Measurements from ENCODE around the gene MMAB.
A peak's percentile ranks its signal among the peaks of the same experiment; 100 is the strongest.
"Not testable (repeated sequence)": the region's sequence is repeated elsewhere in the genome, so short reads cannot be mapped to it uniquely, and the experiment has no call there.

MMAB gene

DNA sequence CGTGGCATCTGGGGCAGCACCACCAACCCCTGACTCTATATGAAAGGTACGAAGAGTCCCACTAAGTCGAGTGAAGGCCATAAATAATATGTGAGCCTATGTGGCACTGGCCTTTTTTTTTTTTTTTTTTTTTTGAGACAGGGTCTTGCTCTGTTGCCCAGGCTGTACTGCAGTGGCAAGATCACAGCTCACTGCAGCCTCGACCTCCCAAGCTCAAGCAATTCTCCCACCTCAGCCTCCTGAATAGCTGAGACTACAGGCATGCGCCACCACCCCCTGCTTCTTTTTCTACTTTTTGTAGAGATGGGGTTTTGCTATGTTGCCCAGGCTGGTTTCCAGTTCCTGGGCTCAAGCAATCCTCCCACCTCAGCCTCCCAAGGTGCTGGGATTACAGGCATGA is 28.8 kb upstream of the MMAB start:
- not testable (repeated sequence) for DNase-seq, ATAC-seq

DNA sequence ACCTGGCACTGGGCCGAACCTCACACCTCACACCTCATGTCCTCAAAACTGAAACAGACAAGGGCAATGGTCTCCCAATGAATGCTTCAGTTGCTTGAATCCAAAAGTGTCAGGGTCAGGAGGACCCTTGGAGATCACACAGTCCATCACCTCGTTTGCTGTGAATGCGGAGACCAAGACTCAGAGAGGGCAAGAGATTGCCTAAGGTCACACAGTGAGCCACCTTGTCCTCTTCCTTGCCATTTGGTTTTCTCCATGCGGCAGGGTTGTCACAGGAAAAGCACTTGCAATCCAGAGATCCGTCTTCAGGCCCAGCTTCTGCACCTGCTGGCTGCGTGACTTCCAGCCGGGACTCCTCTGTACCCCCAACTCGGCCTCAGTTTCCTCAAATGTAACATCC is 28.3 kb upstream of the MMAB start:
- DNase-seq (no peak), ATAC-seq (no peak)

DNA sequence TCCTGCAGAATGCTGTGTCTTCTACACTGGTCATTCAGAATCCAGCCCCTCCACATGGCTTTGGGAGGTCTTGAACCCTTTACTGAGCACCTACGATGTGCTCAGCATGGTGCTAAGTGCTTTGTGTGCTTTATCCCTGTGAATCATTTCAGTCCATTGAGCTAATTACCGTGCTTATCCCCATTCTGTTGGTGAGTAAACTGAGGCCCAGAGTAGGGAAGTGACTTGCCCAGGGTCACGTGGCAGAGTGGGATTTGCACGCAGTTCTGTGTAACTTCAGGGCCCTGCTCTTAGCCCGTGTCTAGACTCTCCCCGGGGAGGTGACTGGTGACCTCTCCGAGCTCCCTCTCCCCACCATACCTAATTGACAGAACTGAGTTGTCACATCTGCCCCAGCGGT is 27.7 kb upstream of the MMAB start:
- ATAC-seq (no peak), DNase-seq (no peak)

DNA sequence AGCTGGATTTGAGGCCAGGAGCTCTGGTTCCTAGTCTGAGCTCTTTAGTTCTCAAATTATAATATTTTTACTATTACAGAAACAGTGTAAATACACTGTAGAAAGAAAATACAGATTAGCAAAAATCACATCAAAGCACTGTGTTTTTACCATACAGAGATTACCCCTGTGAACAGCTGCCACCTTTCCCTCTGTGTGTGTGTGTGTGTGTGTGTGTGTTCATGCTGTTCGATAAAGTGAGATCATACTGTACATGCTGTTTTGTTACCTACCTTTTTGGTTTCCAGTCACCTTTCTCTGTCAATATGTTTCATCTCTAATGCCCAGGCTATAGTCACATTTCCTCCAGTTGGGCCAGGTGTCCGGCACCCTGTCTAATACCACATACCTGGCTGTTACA is 27.2 kb upstream of the MMAB start:
- DNase-seq = no peak
- no peak for ATAC-seq

DNA sequence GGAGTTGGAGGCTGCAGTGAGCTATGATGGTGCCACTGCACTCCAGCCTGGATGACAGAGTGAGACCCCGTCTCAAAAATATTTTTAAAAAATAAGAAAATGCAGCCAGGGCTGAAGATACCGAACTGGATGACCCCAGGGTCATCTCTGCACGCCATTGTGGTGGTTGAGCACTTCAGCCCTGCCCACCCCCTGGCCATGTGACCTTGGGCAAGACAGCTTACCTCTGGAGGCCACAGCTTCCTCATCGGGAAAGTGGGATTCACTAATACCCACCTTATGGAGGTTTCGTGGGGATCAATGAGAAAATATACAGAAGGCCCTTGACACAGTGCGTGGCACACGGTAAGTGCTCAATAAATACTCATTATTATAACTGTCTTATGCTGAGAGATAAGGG is 25.8 kb upstream of the MMAB start:
- DNase-seq (no peak), ATAC-seq (no peak)

DNA sequence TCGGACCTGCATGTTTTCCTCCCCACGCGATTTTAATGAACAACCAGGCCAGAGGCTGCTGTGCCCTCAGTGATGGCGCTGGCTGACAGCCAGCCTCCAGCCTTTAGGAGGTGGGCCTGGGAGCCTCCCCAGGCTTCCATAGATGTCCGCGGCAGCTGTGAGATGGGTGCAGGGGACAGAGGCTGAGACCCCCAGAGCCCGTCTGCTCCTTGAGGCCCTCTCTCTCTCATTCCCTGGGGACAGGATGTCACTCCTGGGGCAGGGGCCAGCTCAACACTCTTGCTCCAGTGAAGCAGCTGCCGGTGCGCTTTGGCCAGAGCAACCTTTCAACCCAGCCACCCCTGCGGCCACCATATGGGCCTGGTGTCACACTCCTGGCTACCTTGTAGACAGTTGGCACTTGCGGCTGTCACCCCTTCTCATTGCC is 25.1 kb upstream of the MMAB start:
- ATAC-seq = no peak
- no peak for DNase-seq

DNA sequence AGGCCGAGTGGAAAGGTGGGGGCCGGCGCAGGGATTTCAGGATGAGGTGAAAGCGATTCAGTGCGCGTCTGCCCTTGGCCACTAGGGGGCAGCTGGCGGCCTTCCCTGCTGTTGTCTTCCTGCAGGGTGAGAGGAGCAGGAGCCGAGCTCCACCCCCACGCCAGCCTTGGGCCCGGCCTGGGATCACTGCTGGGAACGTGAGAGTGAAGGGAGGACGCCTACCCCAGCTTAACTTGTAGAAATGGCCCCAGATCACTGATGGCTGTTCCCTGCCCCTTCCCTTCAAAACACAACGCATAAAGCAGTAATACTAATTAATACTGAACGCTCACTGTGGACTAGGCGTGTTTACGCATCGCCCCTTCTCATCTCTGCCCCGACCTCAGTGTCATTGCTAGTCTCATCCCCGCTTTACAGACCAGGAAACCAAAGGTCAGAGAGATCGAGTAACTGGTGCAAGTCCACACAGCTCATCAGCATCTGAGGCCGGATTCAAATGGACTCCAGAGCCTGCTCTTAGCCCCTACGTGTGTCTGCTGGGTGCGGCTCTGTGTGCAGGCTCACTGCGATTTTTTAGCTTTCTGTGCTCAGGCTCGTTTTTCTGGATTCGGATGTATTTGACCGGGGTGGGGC is 24.6 kb upstream of the MMAB start:
- ATAC-seq = peak; percentile 37

DNA sequence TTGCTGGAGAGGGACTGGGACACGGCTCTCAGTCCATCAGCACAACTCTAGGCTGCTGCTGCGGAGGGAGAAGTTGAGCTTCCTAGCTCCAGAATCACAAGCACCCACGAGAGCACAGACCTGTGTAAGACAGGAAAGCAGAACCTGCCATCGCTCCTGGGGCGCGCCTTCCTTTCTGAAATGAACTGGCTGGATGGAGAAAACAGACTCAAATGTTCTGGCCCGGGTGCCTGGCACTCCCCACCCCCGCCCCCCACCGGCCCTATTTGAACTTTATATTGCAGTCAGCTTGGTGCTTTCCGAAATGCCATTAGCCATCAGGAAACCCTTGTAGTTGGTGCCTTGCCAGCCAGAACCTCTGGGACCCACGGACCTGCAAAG is 24.1 kb upstream of the MMAB start:
- DNase-seq (no peak), ATAC-seq (no peak)

More for the DNA sequence above, 24.6 kb upstream of the MMAB start:
- DNase-seq = peak; percentile 77

DNA sequence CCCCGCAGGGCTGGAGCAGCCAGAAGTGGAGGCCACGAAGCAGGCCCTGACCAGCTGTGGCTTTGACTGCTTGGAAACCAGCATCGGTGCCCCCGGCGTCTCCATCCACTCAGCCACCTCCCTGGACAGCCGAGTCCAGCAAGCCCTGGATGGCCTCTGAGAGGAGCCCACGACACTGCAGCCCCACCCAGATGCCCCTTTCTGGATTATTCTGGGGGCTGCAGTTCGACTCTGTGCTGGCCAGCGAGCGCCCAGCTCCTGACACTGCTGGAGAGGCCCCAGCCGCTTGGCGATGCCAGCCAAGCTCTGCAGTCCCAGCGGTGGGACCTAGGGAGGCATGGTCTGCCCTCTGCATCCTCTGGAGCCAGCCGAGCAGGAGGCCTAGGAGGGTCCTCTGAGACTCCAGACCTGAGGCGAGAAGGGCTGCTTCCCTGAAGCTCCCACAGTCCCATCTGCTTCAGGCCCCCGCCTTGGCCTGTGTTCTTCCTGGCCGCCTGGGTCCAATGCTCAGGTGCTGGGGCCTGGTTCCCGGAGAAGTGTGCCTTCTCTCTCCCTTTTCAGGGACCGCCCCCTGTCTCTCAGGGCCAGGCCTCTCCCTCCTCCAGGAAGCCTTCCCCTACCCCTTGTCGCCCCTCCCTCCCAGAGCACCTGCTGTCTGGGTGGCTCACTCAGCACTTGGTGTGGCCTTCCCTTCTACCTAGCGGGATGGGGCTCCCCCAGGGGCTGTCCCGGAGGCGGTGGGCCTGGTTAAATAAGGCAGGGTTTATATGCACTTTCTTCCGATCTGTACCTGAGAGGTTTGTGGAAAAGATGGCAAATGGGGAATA is 23.3 kb upstream of the MMAB start:
- no peak for ATAC-seq

DNA sequence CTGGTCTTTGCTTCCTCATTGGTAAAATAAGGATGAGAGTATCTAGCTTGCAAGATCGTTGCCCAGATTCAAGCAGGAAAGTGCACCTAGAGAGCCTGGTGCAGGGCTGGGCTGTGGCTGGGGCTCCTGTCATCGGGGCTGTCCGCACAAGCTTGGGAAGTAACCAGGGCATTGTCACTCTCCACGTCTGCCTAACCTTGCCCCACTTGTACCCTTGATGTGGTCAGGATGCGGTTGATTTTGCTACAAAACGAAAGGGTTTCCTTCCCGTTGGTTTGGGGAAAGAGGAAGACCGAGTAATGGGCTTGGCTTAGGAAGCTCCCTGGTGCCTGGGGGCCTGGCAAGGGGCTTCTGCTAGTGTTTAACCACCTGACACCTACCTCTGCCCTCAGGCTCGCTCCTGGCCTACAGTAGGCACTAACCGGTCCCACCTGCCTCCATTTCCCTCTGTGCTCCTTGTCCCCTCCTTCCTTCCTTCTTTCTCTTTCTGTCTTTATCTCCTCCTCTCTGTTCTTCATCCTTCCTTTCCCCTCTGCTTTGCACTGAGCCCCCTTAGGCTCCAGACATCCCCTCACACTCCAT is 22.1 kb upstream of the MMAB start:
- DNase-seq (peak; percentile 66), ATAC-seq (peak; percentile 89)

More for the DNA sequence above, 23.3 kb upstream of the MMAB start:
- DNase-seq = peak; percentile 15

DNA sequence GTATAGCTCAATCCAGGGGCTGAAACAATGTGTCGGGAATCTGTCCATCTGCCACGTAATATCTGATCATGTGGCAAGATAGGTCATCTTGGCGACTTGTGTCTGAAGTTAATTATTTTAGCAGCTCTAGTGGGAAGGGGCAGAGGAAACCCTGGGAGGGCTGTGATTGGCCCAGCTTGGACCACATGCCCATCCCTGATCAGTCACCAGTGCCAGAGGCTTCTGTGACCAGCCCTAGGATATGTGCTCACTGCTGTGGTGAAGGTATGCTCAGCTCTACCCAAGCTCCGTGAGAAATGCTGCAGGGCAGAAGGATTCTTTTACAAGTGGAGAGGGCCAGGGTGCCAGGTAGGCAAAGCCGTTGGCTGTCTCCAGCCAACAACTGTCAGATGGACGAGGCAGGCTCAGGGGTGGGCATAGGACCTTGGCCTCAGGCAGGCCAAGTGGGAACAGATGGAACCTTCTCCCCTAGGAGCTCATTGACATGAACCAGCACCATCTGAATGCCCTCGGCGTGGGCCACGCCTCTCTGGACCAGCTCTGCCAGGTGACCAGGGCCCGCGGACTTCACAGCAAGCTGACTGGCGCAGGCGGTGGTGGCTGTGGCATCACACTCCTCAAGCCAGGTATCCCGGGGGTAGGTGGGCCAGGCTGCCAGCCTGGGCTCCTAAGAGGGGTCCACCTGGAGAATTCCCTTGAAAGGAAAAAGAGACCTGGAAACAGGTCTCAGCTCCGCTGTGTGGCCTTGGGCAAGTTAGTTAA is 21.4 kb upstream of the MMAB start:
- no peak for DNase-seq
- no peak for ATAC-seq

DNA sequence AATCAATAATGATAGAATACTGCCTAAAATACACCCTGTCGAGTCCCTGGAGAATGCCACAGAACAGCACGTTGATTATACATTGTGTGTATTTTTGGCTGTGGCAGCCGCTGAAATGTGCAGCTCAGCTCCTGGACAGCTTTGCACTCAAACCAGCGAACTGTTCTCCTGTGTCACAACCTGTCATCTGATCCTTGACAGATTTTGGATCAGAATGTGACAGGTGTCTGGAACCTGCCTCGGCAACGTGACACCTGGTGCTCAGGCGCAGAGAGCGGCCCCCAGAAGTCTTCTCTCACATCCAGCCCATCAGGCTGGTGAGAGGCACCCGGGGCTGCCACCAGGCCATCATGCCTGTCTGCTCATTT is 19.6 kb upstream of the MMAB start:
- DNase-seq = no peak

DNA sequence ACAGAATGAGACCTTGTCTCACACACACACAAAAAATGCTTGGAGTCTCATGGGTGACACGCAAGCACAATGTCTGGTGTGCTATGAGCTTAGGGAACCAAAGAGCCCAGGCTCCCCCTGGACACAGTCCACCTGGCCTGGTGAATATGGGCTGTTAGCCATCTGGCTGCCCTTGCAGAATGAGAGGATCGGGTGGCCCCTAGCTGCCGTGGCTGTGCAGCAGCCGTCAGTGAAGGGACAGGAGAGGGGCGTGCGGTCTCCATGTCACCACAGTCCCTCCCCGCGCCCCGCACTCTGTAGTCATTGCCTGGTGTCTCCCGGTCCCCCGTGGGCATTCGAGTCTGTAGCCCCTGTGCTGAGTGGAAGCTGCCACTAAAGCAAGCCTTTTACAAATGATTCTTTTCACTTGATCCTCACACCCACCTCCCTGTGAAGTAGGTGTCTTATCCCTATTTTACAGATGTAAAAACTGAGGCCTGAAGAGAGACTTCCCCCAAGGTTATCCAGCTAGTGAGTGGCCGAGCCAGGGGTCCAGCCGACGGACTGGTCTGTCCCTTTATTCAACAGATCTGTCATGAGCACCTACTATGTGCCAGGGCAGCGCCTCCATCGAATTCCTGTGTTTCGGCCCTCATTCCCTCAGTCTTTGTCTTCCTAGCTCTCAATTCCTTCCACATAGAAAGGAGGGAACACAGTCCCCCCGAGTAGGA is 19.0 kb upstream of the MMAB start:
- no peak for DNase-seq
- no peak for ATAC-seq

More for the DNA sequence above, 19.6 kb upstream of the MMAB start:
- no peak for ATAC-seq

DNA sequence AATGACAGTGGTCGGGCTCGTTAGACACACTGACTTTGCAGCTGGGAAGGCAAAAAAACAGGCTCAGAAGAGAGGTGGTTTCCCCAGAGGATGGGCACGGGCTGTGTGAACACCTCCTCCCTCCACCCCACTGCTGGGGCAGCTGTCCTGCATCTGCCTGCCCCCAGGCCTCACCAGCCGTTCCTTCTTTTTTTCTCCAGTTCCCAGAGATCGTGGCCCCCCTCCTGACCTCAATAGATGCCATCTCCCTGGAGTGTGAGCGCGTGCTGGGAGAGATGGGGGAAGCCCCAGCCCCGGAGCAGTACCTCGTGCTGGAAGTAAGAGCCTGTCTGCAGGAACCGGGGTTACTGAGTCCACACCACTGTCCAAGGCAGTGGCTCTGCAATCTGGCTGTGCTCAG is 17.7 kb upstream of the MMAB start:
- no peak for DNase-seq

DNA sequence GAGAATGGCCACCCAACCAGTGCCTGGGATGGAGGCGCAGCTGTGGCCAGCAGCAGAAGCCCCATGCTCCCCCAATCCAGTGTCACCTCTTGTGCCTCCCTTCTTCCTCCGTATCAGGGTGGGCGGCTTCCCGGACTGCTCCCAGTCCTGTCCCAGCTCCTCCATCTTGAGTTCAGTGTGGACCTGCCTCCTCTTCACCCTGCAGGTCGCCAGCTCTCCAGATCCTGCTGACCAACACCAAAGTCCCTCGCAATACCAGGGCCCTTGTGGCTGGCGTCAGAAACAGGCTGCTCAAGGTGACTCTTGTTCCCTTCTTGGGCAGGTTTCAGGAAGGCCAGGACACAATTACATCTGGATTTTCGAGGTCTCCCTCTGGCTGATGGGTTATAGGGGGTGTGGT is 17.3 kb upstream of the MMAB start:
- ATAC-seq (no peak), DNase-seq (no peak)

More for the DNA sequence above, 17.7 kb upstream of the MMAB start:
- ATAC-seq = no peak

DNA sequence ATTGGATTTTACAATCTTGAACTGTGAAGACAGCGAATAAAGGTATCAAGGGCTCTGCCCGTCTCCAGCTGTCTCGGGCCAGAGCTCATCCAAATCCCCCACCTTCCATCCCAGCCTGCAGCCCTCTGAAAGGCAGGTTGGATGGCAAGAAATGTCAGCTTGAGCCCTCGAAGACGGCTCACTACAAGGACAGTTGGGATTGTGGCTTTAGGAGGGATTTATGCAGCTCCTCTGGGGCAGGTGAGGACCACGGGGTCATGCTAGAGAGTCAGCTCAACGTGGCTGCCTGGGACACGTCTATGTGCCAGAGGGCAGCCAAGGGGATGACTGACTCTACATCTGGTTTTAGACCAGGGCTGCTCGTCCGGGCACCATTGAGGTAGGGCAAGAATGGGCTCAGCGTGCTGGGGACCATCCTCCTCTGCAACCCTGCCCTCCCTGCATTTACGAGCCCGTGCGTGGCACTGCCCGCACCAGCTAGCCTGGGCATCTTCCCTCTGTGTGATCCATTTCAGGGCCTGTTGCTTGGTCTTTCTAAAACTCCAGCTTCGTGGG is 16.5 kb upstream of the MMAB start:
- no peak for ATAC-seq
- no peak for DNase-seq

DNA sequence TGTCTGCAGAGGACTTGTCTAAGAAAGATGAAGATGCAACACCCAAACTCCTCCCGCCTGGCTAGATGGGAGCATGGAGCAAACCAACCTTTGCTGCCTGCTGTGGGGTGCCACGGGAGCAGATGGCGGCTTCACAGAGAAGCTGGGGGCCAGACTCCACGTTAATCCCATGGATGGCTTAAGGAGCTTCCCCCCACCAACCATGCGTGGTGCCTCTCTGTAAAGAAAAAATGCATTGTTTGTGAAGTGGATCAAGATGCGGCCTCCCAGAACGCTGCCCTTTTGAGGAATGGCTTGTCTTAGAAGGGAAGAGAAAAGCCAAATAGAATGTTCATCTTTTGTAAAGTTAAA is 15.9 kb upstream of the MMAB start:
- ATAC-seq (no peak), DNase-seq (no peak)

DNA sequence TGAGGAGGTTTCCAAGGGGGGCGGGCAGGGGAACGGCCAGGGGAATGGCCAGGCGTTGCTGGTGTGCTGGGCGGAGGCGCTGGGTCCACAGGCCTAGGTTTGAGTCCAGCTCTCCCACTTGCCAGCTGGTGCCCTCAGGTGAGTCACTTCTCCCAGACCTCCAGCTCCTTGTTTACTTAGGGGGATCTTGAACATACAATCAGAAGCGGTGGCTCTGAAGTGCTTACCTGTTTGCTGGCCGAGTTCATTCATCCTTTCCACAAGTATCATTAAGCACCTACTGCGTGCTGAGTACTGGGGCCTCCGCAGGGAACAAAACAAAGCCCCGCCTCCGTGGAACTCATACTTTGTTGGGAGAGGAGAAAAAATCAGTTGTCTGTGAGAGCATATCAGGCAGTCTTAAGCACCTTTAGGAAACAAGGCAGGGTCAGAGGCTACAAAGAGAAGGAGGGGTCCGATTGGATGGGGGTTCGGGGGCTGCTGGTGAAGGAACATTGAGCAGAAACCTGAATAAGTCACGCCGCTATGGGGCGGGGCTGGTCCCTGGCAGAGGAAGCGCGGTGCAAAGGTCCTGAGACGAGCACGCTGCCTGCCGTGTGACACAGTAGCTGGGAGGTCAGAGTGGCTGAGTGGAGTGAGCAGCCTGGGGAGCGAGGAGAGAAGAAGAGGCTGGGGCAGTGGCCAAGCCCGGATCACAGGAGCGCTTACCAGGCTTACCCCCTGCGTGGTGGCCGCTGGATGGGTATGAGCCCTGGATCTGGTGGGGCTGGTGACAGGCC is 15.3 kb upstream of the MMAB start:
- ATAC-seq (no peak), DNase-seq (no peak)

DNA sequence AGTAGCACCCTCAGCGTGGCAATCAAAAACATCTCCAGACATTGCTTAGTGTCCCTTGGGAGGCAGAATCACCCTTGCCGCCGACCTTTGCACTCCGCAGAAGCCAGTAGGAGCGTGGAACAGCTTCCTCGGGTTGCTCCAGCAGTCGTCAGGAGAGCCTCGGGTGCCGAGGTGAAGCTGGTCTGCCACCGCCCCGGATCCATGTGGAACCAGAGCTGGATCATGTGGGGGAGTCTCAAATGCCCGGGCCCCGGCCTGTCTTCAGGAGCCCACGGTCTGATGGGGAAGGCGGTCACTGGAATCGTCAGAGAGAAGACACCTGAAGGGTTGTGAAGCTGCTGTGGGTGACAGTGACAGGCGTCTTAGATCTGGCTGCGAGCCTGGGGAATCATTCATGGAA is 14.6 kb upstream of the MMAB start:
- no peak for ATAC-seq
- DNase-seq = no peak

DNA sequence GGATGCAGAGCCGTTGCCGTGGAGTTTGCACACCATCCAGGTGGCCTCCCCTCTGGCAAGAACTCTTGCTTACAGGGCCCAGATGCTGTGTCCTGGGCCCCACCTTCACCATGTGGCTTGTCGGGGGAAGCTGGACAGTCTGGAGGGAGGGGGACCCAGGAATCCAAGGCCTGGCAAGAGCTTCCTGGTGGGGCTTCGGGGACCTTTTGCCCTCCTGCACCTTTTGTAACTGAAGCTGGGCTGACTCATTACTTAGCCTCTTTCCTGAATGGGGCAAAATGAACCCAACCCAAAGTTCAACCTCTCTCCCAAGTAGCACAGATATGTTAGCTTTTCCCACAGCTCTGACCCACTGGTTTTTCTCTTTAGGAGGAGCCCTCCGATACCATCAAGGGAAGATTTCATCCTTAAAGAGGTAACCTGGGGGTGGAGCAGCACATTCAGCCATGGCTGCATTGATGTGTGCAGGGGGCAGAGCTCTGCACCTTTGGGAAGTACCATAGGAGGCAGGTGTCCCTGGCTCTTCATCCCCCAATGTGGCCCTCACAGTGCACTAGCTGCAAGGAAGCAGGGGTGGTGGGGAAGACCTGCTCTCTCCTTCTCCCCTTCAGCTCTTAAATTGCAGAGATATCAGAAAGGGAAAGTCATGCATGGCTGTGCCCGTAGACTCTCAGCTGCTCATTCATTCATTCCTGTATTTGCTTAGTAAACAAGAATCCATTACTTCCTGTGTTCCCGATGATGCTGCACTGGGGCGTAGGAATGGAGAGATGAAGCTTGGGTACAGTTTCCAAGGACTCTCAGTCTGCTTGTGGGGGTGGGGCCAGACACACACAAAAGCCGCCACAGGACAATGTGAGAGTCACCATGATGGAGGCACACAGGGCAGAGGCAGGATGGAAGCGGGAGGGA is 13.3 kb upstream of the MMAB start:
- ATAC-seq = no peak
- DNase-seq = no peak
